HG03571 (cell line): ENCODE results near the gene PRAMEF26.
"Not testable (repeated sequence)": the region's sequence is repeated elsewhere in the genome, so short reads cannot be mapped to it uniquely, and the experiment has no call there.

Source experiments
- ATAC-seq: cut with Tn5 transposase; IDR thresholded peaks from one replicate; pipeline ENCODE4 v1.9.1; 2021; ENCODE audit not compliant: unreplicated experiment

PRAMEF26 gene

DNA sequence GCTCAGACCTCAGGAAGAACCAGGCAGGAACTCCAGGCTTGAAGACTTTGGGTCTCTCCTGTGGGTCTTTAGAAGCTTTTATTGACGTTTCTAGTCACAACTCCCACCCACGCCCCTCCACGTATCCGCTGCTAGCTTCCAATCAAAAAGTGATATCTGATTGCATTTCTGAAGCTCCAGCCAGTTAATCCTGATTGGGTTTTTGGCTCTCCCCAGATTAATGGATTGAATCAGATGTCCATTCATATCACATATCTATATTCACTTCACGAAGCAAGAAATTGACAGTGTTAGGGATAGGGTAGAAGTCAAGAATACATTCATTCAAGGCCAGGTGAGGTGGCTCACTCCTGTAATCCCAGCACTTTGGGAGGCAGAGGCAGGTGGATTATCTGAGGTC lies at the start of gene PRAMEF26:
Gene PRAMEF26 (minus strand): TSS at position 101 of the 400 bp plus-strand sequence. CDS start 2,914 bp downstream, outside the sequence.
- ATAC-seq: not testable (repeated sequence)

GRCh38 chr1:13201309-13201708 lies 45.5 kb upstream of the PRAMEF26 start, which contains the start of gene PRAMEF13:
TSS of gene PRAMEF13 (minus strand) at chr1:13201409. CDS start at chr1:13199589, 1,820 bp downstream.
- not testable (repeated sequence) for ATAC-seq

DNA sequence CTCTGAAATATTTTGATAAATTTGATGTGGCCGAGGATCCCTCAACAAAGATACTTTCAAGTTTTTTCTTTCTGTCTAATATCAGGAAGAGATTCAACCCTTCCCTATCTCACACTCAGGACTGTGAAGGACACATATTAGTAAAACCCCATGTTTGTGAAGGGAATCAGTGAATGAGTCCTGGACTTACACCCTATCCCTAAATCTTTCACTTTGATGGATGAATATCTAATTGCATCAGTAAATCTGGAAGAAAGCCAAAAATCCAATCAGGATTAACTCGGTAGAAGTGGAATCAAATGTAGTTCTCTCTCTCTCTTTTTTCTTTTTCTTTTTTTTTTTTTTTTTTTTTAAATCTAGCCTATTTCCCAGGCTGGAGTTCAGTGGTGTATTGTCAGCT lies 15.7 kb upstream of the PRAMEF26 start, which contains the start of gene PRAMEF9:
Gene PRAMEF9 (plus strand): TSS at position 301 of the 400 bp plus-strand sequence. CDS start 3,433 bp downstream, outside the sequence.
- ATAC-seq: not testable (repeated sequence)

GRCh38 chr1:13165531-13165930 lies 9.7 kb upstream of the PRAMEF26 start, which contains the start of gene HNRNPCL4:
TSS of gene HNRNPCL4 (minus strand) at chr1:13165631. CDS start at chr1:13165467, 164 bp downstream.
- not testable (repeated sequence) for ATAC-seq

GRCh38 chr1:13116754-13117153 lies 39.1 kb downstream of the PRAMEF26 start, which contains the start of gene HNRNPCL2:
TSS of gene HNRNPCL2 (minus strand) at chr1:13116854. CDS start at chr1:13116400, 454 bp downstream.
- not testable (repeated sequence) for ATAC-seq
